Calu3 (cell line): ENCODE results near the gene LRRTM4. TPM values are rescaled to one million over a fixed set of nuclear protein-coding genes. Genes with fewer than 3 reads are reported as not detected.
"Not testable (repeated sequence)": the region's sequence is repeated elsewhere in the genome, so short reads cannot be mapped to it uniquely, and the experiment has no call there.

Experiments
- BruUV-seq: library from RNA; stranded (reverse); fragments of 400-500 nt; replicated peaks from 2 replicates; lab custom pipeline; 2021; lab: Mats Ljungman, UMichigan
- CTCF ChIA-PET: fragments of 300-600 bp; sonication (Branson Sonifier 250); formaldehyde crosslinking; loops from one replicate; lab custom pipeline; 2022; ENCODE audit warnings: antibody characterized with exemption; lab: Charles Lee
- DNase-seq: peaks from one replicate; pipeline ENCODE4 v3.0.0; 2022
- H3K27ac Mint-ChIP-seq: one replicate; pipeline ENCODE4 v1.8.0; 2022; ENCODE audit warnings: mixed read lengths; ENCODE audit not compliant: unreplicated experiment
- H3K27me3 Mint-ChIP-seq: one replicate; pipeline ENCODE4 v1.8.0; 2022; ENCODE audit warnings: mixed read lengths; ENCODE audit not compliant: unreplicated experiment
- H3K36me3 Mint-ChIP-seq: one replicate; pipeline ENCODE4 v1.8.0; 2022; ENCODE audit warnings: mild to moderate bottlenecking, moderate library complexity, mixed read lengths; ENCODE audit not compliant: insufficient read depth, unreplicated experiment
- H3K4me1 Mint-ChIP-seq: one replicate; pipeline ENCODE4 v1.8.0; 2022; ENCODE audit warnings: mild to moderate bottlenecking, low read depth, mixed read lengths; ENCODE audit not compliant: unreplicated experiment
- H3K4me3 Mint-ChIP-seq: one replicate; pipeline ENCODE4 v1.8.0; 2022; ENCODE audit warnings: mild to moderate bottlenecking, low read depth, moderate library complexity, mixed read lengths; ENCODE audit not compliant: unreplicated experiment
- H3K9me3 Mint-ChIP-seq: one replicate; pipeline ENCODE4 v1.8.0; 2022; ENCODE audit warnings: low read depth, mixed read lengths; ENCODE audit not compliant: unreplicated experiment
- intact Hi-C: fragments of 100-400 bp; cut with micrococcal nuclease; formaldehyde crosslinking; loops from one replicate; pipeline ENCODE4 v1.10.0; 2022; ENCODE audit not compliant: unreplicated experiment
- total RNA-seq: library from RNA; stranded (reverse); gene quantifications from 2 replicates; pipeline ENCODE4 v1.2.3, GENCODE V29; 2022
- TF ChIP-seq, protein P1 (sequence below): fragments of 200-600 bp; IDR thresholded peaks from one replicate; pipeline ENCODE4 v1.8.0; 2022; ENCODE audit warnings: antibody characterized with exemption; ENCODE audit not compliant: unreplicated experiment

Gene LRRTM4
- total RNA-seq, 1 experiment from 2014 or later = not detected

DNA sequence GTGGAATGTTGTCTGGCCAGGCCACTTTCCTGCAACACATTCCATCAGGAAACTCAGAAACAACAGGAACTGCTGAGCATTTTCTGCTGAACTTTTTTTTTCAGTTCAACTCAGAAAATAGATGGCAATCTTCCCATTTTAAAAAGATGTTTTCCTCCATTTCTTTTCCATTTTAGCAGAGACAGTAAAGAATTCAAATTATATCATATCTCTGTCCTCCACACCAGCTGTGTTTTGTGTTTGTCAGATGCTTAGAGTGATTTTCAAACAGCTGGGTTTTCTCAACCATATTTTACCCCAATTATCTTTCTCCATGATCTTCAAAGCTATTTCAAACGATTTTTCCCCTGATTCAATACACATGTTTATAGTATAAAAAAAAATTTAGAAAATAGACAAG is 713.4 kb downstream of the LRRTM4 start:
- Mint-ChIP-seq H3K27me3 (no peaks in the 10 kb centered on the region), H3K9me3 (peaks cover 9% of the 10 kb centered on the region), H3K4me1 (no peaks in the 10 kb centered on the region), H3K36me3 (no peaks in the 10 kb centered on the region), H3K27ac (no peak overlapping the region), H3K4me3 (no peak overlapping the region)
- intact Hi-C loops = no loop called here
- CTCF ChIA-PET = no interaction called here
- TF ChIP-seq, protein P1, sequence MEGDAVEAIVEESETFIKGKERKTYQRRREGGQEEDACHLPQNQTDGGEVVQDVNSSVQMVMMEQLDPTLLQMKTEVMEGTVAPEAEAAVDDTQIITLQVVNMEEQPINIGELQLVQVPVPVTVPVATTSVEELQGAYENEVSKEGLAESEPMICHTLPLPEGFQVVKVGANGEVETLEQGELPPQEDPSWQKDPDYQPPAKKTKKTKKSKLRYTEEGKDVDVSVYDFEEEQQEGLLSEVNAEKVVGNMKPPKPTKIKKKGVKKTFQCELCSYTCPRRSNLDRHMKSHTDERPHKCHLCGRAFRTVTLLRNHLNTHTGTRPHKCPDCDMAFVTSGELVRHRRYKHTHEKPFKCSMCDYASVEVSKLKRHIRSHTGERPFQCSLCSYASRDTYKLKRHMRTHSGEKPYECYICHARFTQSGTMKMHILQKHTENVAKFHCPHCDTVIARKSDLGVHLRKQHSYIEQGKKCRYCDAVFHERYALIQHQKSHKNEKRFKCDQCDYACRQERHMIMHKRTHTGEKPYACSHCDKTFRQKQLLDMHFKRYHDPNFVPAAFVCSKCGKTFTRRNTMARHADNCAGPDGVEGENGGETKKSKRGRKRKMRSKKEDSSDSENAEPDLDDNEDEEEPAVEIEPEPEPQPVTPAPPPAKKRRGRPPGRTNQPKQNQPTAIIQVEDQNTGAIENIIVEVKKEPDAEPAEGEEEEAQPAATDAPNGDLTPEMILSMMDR = no peak
- no peak for DNase-seq
- no TSS peak for BruUV-seq

DNA sequence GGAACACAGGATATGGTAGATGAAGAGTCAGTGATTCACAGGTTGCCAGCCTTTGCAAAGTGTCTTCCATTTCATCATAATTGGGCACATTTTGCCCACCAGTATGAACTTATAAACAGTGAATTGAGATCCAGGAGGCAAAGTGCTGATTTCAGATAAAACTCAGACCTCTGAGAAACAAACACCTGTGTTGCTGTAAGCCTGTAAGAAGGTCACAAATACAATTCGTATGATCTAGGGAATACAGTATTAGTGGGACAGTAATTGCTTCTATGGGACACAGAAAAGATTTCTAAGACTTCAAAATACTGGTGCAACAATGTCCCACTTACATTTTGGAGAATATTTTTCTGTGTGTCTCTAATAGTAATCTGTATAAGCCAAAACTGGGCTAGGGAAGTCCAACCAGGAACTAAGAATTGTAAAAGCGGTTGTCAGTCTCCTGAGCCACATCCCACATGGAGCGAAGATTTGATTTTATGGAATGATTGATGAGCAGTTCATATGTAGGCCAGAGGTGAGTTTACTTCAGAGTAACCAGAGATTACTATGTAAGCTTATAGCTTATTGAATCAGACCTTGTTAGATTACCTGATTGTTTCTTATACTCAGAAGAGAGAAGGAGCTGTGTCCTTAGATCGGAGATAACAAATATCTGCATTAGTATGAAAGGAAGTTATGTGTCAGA is 728.4 kb downstream of the LRRTM4 start:
- CTCF ChIA-PET = no interaction called here
- DNase-seq = no peak

DNA sequence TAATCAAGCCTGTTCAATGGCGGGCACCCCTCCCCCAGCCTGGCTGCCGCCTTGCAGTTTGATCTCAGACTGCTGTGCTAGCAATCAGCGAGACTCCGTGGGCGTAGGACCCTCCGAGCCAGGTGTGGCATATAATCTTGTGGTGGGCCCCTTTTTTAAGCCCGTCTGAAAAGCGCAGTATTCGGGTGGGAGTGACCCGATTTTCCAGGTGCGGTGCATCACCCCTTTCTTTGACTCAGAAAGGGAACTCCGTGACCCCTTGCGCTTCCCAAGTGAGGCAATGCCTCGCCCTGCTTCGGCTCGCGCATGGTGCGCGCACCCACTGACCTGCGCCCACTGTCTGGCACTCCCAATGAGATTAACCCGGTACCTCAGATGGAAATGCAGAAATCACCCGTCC is 740.9 kb downstream of the LRRTM4 start:
- H3K27me3 Mint-ChIP-seq, H3K9me3 Mint-ChIP-seq, H3K4me3 Mint-ChIP-seq, H3K4me1 Mint-ChIP-seq, DNase-seq, H3K27ac Mint-ChIP-seq, BruUV-seq, CTCF ChIA-PET, H3K36me3 Mint-ChIP-seq, intact Hi-C loops: not testable (repeated sequence)

More for the DNA sequence above, 728.4 kb downstream of the LRRTM4 start:
- no peak overlapping the region for H3K27ac Mint-ChIP-seq
- H3K27me3 Mint-ChIP-seq = no peaks in the 10 kb centered on the region
- H3K4me1 Mint-ChIP-seq = no peaks in the 10 kb centered on the region
- H3K4me3 Mint-ChIP-seq = no peak overlapping the region
- no TSS peak for BruUV-seq
- intact Hi-C loops = no loop called here
- peaks cover 16% of the 10 kb centered on the region for H3K9me3 Mint-ChIP-seq
- TF ChIP-seq, protein P1 = no peak
- no peaks in the 10 kb centered on the region for H3K36me3 Mint-ChIP-seq

DNA sequence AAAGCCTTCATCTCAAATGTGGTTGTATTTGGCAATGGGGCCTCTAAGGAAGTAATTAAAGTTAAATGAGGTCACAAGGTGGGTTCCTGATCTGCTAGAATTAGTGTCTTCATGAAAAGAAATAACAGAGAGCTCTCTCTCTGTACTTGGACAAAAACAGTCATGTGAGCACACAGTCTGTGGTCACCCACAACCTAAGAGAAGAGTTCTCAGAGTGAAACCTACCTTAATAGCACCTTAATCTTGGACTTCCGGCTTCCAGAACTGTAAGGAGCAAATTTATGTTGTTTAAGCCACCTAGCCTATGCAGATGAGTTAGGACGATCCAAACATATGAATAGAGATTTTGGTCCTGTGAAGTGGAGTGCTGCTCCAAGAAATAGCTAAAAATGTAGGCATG is 758.9 kb downstream of the LRRTM4 start:
- Mint-ChIP-seq H3K4me1 (no peaks in the 10 kb centered on the region), H3K27ac (no peak overlapping the region), H3K36me3 (no peaks in the 10 kb centered on the region), H3K27me3 (no peaks in the 10 kb centered on the region), H3K4me3 (no peak overlapping the region), H3K9me3 (peaks cover 11% of the 10 kb centered on the region)
- CTCF ChIA-PET = no interaction called here
- intact Hi-C loops = no loop called here
- DNase-seq = no peak
- TF ChIP-seq, protein P1 = no peak
- no TSS peak for BruUV-seq

DNA sequence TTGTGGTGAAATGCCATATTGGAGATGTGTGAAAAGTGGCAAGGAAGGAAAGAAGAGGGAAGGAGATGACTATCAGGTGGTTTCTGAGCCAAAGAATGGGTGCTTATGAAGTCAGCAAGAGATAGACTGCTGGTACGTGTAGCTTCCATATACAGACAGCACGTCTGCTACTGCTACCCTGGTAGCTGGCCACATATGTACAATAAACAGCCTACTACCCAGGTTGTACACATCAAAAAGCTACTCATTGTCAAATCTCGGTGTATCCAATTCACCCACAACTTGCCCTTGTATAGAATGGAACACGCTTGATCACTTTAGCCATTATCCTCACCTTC is 761.8 kb downstream of the LRRTM4 start:
- Mint-ChIP-seq H3K27me3 (no peaks in the 10 kb centered on the region), H3K4me1 (no peaks in the 10 kb centered on the region), H3K4me3 (no peak overlapping the region), H3K36me3 (no peaks in the 10 kb centered on the region), H3K9me3 (peaks cover 14% of the 10 kb centered on the region), H3K27ac (no peak overlapping the region)
- intact Hi-C loops = no loop called here
- DNase-seq = no peak
- TF ChIP-seq, protein P1 = no peak
- CTCF ChIA-PET = no interaction called here
- no TSS peak for BruUV-seq
